NT2/D1 (cell line): ENCODE results near the gene WTAP.
"Not testable (repeated sequence)": the region's sequence is repeated elsewhere in the genome, so short reads cannot be mapped to it uniquely, and the experiment has no call there.

Experiments used
- YY1 ChIP-seq: IDR thresholded peaks from 2 replicates; pipeline ENCODE4 v1.6.1; 2011; ENCODE audit not compliant: insufficient read length, insufficient read depth
- ZNF274 ChIP-seq: IDR thresholded peaks from 2 replicates; pipeline ENCODE4 v1.6.1; 2011; ENCODE audit warnings: mild to moderate bottlenecking, low read depth, low read length

GRCh38 chr6:159794976-159795375, 67.7 kb downstream of the WTAP start:
- TF ChIP-seq YY1, ZNF274: not testable (repeated sequence)
